ENCODE results near the gene CHTF18.
"Not testable (repeated sequence)": the region's sequence is repeated elsewhere in the genome, so short reads cannot be mapped to it uniquely, and the experiment has no call there.

The CHTF18 gene

DNA sequence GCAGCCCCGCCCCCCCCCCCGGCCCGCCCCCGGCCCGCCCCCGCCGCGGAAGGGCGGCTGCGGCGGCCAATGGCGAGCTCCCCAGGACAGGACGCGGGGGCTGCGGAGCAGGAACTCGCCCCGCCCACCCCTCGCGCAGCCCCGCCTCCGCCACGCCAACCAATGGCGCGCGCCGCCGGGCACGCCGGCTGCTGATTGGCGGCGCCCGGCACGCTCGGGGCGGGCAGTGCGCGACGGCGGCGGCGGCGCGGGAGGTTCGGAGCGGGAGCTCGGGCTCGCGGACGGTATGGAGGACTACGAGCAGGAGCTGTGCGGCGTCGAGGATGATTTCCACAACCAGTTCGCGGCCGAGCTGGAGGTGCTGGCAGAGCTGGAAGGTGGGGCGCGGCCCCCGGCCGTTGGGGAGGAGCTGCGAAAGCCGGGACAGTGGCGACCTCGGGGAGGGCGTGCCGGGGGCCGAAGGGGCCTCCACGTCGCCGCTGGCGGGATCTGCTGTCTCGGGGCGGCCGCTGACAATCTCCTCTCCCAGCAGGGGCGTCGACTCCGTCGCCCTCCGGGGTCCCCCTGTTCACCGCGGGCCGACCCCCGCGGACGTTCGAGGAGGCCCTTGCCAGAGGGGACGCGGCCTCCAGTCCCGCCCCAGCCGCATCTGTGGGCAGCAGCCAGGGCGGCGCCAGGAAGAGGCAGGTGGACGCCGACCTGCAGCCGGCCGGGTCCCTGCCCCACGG, at the start of gene CHTF18:
Gene CHTF18, plus strand, starts transcription at position 222 of the 728 bp plus-strand sequence. Its CDS starts 65 bp downstream, at position 287.
- DNase-seq: peak; percentile 96
- H3K9me3 Mint-ChIP-seq: no peaks in the 10 kb centered on the region
- H3K4me1 Mint-ChIP-seq (ENCODE audit: low read depth): peaks cover 18% of the 10 kb centered on the region
- peak within 1 kb of the TSS; percentile 93 for H3K4me3 Mint-ChIP-seq
- H3K36me3 Mint-ChIP-seq (ENCODE audit: low read depth): peaks cover 56% of the 10 kb centered on the region
- H3K27ac Mint-ChIP-seq: peak within 1 kb of the TSS; percentile 90
- H3K27me3 Mint-ChIP-seq: no peaks in the 10 kb centered on the region

DNA sequence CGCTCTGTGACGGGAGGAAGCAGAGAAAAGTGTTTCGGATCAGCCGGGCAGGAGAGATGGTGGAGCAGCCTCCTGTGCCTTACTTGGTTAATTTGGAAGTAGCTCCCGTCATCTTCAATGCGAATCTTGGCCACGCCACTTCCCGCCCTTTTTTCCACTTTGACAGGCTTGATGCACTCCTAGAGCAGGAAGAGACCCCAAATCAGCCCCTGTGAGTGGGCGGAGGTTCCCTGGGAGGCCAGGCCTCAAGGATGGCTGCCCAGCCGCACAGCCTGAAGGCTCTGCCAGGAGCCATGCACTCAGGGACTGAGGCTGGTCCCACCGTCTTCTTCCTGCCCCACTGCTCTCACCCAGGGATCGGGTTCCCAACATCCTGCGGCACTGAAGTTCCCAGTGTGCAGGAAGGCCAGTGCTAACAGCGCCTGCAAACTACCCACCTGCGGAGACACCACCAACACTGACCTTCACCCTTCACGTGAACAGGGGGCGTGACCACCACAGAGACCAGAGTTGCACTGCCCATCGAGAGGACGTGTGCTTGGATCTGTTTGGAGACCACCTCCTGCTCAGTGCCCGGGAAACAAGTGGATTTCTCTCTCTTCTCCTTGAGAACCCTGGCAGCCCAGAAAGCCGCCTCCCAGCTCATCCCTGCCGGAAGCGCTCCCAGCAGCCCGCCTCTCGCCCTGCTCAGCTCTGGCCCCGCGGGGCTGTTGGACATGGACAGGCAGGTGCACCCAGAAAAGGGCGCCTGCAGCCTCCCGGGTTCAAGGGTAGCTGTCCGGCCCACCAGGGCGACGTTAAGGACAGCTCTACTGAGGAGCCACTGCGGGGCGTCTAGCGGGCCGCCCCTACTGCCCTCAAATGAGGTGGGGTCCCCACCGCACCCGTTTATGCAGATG, 48.6 kb upstream of the CHTF18 start:
- Mint-ChIP-seq H3K27me3 (no peaks in the 10 kb centered on the region), H3K4me3 (peak overlapping the region; percentile 86), H3K36me3 (ENCODE audit: low read depth) (peaks cover 45% of the 10 kb centered on the region), H3K9me3 (no peaks in the 10 kb centered on the region), H3K27ac (peak overlapping the region; percentile 71), H3K4me1 (ENCODE audit: low read depth) (peaks cover 42% of the 10 kb centered on the region)
- DNase-seq: no peak

DNA sequence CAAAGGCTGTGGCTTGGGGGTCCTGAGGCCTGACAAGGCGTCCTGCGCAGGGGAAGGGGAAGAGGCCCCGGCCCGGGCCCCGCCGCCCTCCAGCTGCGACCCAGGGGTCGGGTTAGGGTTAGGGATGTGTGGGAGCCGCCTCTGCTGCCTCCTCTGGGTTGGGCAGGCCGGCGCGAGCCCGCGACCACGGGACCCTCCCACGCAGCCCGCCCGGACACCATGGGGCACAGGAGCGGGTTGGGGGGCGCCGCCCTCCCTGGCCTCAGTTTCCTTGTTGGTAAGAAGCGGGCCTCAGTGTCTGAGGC, 48.0 kb upstream of the CHTF18 start:
- Mint-ChIP-seq H3K27ac (peak overlapping the region; percentile 76), H3K4me1 (ENCODE audit: low read depth) (peaks cover 36% of the 10 kb centered on the region), H3K4me3 (peak overlapping the region; percentile 86), H3K27me3 (no peaks in the 10 kb centered on the region), H3K9me3 (no peaks in the 10 kb centered on the region), H3K36me3 (ENCODE audit: low read depth) (peaks cover 39% of the 10 kb centered on the region)
- DNase-seq: no peak

DNA sequence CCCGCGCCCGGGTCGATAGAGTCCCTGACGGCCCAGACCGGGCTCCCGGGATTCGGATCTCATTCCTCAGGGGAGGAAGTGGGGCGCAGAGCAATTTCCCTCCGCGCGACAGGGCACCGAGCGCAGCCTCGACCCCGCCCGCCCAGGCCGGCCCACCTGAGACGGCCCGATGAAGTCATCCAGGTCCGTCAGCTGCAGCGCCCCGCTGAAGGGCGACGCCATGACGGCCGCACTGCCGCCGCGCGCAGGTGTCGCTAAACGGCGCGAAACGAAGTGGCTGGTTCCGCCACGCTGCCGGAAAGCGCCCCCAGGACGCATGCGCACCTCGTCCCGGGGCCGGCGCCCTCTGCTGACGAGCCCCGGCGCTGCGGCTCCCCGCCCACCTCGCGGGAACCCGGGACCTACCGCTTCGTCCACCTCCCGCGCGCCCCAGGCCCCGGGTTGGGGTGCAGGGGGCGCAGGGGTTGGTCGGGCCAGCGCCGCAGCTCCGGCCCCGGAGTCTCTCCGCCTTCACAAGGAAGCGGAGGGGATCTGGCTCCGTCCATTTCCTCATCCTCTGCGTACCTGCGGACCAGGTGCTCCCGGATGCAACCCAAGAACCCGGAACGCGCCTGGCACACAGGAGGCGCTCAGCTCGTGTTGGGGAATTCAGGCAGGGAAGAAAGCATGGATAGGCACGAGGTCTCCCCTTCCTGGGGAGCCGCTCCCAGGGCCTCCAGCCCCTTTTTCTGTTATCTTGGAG, 47.5 kb upstream of the CHTF18 start, which contains the start of gene CIAO3:
Gene CIAO3, minus strand, starts transcription at position 234 of the 742 bp plus-strand sequence. Its CDS starts 12 bp downstream, at position 222.
- Mint-ChIP-seq H3K27me3 (no peaks in the 10 kb centered on the region), H3K9me3 (no peaks in the 10 kb centered on the region), H3K27ac (peak within 1 kb of the TSS; percentile 80), H3K4me1 (ENCODE audit: low read depth) (peaks cover 31% of the 10 kb centered on the region), H3K4me3 (peak within 1 kb of the TSS; percentile 86), H3K36me3 (ENCODE audit: low read depth) (peaks cover 36% of the 10 kb centered on the region)
- peak; percentile 97 for DNase-seq

DNA sequence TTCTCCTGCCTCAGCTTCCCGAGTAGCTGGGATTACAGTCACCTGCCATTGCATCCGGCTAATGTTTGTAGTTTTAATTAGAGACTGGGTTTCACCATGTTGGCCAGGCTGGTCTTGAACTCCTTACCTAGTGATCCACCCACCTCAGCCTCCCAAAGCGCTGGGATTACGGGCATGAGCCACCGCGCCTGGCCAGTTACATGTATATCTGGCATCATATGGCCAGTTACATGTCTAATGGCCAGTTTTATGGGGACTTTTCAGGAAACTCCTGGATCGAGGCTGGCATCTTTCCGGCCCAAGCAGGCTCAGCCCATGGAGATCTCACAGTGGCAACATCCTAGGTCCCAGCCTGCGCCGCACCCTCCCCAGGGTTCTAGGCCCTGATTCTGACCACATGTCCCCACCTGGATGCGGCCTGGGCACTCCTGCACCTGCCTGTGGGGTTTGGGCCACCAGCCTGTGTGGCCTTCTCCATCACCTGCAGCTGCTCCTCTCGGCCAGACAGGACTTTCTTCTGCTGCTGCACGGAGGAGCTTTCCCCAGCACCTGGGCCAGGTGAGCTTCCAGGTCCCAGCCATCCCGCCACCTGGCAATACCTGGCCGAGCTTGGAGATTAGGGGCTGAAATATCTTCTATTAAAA, 46.3 kb upstream of the CHTF18 start:
- Mint-ChIP-seq H3K4me1 (ENCODE audit: low read depth) (peaks cover 21% of the 10 kb centered on the region), H3K9me3 (no peaks in the 10 kb centered on the region), H3K4me3 (peak overlapping the region; percentile 77), H3K27ac (no peak overlapping the region), H3K27me3 (no peaks in the 10 kb centered on the region), H3K36me3 (ENCODE audit: low read depth) (peaks cover 25% of the 10 kb centered on the region)
- no peak for DNase-seq

DNA sequence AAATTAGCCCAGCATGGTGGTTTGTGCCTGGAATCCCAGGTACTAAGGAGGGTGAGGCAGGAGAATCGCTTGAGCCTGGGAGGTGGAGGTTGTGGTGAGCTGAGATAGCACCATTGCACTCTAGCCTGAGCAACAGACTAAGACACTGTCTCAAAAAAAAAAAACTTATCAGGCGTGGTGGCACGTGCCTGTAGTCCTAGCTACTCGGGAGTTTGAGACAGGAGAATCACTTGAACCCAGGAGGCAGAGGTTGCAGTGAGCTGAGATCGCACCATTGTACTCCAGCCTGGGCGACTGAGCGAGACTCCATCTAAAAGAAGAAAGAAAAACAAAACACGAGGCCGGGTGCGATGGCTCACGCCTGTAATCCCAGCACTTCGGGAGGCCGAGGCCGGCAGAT, 45.5 kb upstream of the CHTF18 start:
- H3K27me3 Mint-ChIP-seq, H3K4me3 Mint-ChIP-seq, H3K27ac Mint-ChIP-seq, H3K9me3 Mint-ChIP-seq, DNase-seq: not testable (repeated sequence)
- peaks cover 16% of the 10 kb centered on the region for H3K4me1 Mint-ChIP-seq (ENCODE audit: low read depth)
- peaks cover 17% of the 10 kb centered on the region for H3K36me3 Mint-ChIP-seq (ENCODE audit: low read depth)

DNA sequence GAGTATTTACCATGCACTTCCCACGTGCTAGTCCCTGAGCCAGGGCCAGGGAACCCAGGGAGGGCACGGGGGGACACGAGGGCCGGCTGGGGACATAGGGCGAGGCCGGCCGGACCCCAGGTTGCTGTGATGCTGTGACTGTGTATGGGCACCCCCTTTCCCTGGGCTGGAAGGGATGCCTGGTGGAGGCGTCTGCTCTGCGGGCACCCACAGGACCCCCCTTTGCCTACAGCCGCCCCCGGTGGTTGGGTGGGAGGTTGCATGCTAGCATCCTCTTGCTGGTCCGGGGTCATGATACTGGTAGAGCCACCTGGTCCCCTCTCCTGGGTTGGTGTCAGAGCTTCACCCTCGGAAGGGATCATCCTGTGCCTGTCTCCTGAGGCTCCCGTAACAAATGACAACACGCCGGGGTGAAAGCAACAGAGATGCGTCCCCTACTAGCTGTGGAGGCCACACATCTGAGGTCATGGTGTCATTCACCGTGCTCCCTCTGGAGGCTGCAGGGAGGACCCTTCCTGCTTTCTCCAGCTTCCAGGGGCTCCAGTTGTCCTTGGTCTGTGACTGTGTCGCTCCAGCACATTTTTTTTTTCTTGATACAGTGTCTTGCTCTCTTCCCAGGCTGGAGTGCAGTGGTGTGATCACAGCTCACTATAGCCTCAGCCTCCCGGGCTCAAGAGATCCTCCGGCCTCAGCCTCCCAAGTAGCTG, 44.5 kb upstream of the CHTF18 start:
- H3K27ac Mint-ChIP-seq: no peak overlapping the region
- no peaks in the 10 kb centered on the region for H3K9me3 Mint-ChIP-seq
- H3K4me1 Mint-ChIP-seq (ENCODE audit: low read depth): peaks cover 13% of the 10 kb centered on the region
- peaks cover 11% of the 10 kb centered on the region for H3K36me3 Mint-ChIP-seq (ENCODE audit: low read depth)
- H3K27me3 Mint-ChIP-seq: no peaks in the 10 kb centered on the region
- no peak overlapping the region for H3K4me3 Mint-ChIP-seq
- DNase-seq: no peak

DNA sequence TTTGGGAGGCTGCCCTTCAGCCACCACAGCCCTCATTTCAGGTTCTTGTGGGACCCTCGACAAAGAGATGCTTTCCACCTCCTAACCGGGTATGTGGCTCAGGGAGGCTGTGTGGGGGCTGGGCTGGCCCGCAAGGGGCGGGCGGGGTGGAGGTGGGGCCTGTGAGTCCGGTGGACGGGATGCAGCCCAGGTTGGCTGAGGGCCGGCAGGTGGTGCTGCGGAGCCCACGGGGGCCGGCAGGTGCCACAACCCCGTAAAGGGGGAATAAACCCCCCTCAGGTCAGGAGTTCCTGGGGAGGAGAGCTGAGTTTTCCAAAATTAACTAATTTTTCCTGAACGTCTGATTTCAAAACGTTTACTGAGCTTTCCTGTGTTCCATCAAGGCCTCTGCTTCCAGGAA, 42.7 kb upstream of the CHTF18 start:
- Mint-ChIP-seq H3K36me3 (ENCODE audit: low read depth) (no peaks in the 10 kb centered on the region), H3K4me3 (no peak overlapping the region), H3K27me3 (no peaks in the 10 kb centered on the region), H3K4me1 (ENCODE audit: low read depth) (peaks cover 3% of the 10 kb centered on the region), H3K27ac (no peak overlapping the region), H3K9me3 (no peaks in the 10 kb centered on the region)
- DNase-seq: no peak

DNA sequence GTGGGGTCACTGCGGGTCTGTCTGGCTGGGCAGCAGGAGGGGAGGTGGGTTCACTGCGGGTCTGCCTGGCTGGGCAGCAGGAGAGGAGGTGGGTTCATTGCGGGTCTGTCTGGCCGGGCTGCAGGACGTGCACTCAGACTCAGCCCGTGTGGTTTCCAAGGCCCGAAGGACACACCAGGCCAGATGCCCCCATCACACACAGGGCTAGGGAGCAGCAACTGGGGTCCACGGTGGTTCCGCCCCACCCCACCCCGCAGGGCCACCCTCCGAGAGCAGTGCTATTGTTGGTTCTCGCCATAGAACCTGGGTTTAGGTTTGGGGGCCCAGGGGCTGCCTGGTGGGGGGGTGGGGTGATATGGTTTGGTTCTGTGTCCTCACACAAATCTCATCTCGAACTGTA, 41.8 kb upstream of the CHTF18 start:
- H3K27me3 Mint-ChIP-seq: no peaks in the 10 kb centered on the region
- no peaks in the 10 kb centered on the region for H3K9me3 Mint-ChIP-seq
- DNase-seq: no peak
- H3K4me1 Mint-ChIP-seq (ENCODE audit: low read depth): no peaks in the 10 kb centered on the region
- H3K27ac Mint-ChIP-seq: no peak overlapping the region
- H3K4me3 Mint-ChIP-seq: no peak overlapping the region
- no peaks in the 10 kb centered on the region for H3K36me3 Mint-ChIP-seq (ENCODE audit: low read depth)

DNA sequence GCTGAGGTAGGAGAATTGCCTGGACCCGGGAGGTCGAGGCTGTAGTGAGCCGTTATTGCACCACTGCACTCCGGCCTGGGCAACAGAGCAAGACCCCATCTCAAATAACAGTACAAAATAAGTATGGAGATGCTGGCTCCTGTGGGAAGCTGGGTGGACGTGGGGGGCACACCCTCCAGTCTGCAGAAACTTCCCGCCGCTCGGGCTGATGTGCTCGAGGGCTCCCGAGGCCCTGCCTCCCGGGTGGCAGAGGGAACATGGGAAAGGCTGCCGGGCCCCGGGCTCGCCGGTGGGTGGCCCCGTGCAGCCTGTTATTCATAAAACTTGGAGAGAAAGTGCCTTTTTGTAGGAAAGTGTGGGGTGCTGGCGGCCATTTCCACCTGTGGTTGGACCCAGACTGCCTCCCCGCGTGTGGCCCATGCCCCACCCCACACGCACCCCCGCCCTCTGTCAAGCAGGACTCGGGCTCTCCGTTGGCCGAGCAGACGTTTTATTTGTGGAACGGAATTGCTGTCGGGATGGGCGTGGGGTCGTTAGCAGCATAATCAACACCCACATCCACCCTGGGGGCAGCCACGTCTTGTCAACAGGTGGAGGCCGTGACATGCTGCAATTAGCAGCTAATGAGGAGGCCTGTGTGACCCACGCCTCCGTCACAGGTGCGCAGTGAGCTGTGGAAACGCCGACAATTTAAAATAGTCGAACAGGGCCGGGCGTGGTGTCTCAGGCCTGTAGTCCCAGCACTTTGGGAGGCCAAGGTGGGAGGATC, 40.3 kb upstream of the CHTF18 start:
- H3K4me3 Mint-ChIP-seq: no peak overlapping the region
- H3K36me3 Mint-ChIP-seq (ENCODE audit: low read depth): no peaks in the 10 kb centered on the region
- no peaks in the 10 kb centered on the region for H3K27me3 Mint-ChIP-seq
- no peaks in the 10 kb centered on the region for H3K4me1 Mint-ChIP-seq (ENCODE audit: low read depth)
- H3K9me3 Mint-ChIP-seq: no peaks in the 10 kb centered on the region
- H3K27ac Mint-ChIP-seq: no peak overlapping the region
- no peak for DNase-seq

DNA sequence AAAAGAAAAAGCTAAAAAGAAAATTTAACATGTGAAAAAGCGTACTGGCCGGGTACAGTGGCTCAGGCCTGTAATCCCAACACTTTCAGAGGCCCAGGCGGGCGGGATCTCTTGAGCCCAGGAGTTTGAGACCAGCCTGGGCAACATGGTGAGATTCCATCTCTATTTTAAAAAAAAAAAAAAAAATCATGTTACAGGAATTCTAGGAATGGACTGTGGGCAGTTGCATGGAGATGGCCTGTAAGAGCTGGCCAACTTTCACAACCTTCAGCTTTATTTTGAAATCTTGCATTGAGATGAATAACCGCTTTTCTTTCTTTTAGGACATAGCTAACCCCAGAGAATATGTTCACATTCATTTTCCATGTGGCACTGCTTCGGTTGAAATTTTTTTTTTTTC, 39.4 kb upstream of the CHTF18 start:
- no peaks in the 10 kb centered on the region for H3K27me3 Mint-ChIP-seq
- no peaks in the 10 kb centered on the region for H3K4me1 Mint-ChIP-seq (ENCODE audit: low read depth)
- no peaks in the 10 kb centered on the region for H3K36me3 Mint-ChIP-seq (ENCODE audit: low read depth)
- DNase-seq: no peak
- H3K9me3 Mint-ChIP-seq: no peaks in the 10 kb centered on the region
- H3K27ac Mint-ChIP-seq: no peak overlapping the region
- no peak overlapping the region for H3K4me3 Mint-ChIP-seq

DNA sequence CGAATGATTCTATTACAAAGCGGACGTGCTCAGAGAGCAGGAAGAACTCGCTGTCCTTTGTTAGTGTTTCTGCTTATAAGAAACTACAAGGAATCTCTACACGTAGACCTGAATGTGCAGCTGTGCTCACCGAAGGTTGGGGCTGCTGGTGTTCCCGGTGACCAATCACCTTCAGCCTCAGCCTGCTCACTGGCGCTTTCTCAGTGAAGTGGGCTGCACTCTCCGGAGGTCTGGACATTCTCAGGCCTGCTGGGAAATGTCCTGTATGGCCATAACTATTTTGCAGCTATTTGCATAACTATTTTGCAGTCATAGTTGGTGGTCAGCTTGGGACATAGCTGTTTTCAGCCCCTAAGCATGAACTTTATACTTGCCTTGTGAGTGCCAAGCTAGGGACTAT, 37.9 kb upstream of the CHTF18 start:
- H3K4me1 Mint-ChIP-seq (ENCODE audit: low read depth): peaks cover 2% of the 10 kb centered on the region
- H3K27me3 Mint-ChIP-seq: no peaks in the 10 kb centered on the region
- H3K36me3 Mint-ChIP-seq (ENCODE audit: low read depth): no peaks in the 10 kb centered on the region
- DNase-seq: no peak
- no peak overlapping the region for H3K4me3 Mint-ChIP-seq
- H3K9me3 Mint-ChIP-seq: no peaks in the 10 kb centered on the region
- no peak overlapping the region for H3K27ac Mint-ChIP-seq

All from activated T-cell treated with anti-CD3 and anti-CD28 coated beads, Interleukin-2, amount 50 U/mL, for 24 hours (primary cell).